Heart left ventricle (tissue), 13 donors: Measurements from ENCODE around the gene MIPOL1.

Source experiments
- CTCF ChIP-seq, 12 donors: fragments of 200-600 bp; sonication (generic) in 4 of 12; IDR thresholded peaks; one replicate each; pipeline versions ENCODE4 v1.5.0 to v1.8.0; 2018 to 2022; ENCODE audit warnings: antibody characterized with exemption in 12 of 12, mild to moderate bottlenecking in 5 of 12
- POLR2A ChIP-seq, 2 donors: fragments of 450-650 bp; IDR thresholded peaks; one replicate each; pipeline ENCODE4 v1.6.1; 2017; ENCODE audit warnings: antibody characterized with exemption in 2 of 2, mild to moderate bottlenecking in 2 of 2, moderate library complexity in 2 of 2
- donor health status: ischemic (EF 13 %, LVEDD 7.1; RV severe dilation, severe dysfunction).
- donor health status: DM: no; HTN: yes; CAD: no.
- donor health status: DM: no; HTN: no; CAD: no.
- donor health status: ischemic (EF 25% LVEDD 6.9; RV normal size, moderate dysfunction).
- donor health status: ischemic (EF 25% LVEDD 5.7; RV mildly dilated, moderate dysfunction).
- donor health status: ischemic (EF 35%, LVEDD 5.7; RV mildly dilated, moderate dysfunction).
- donor health status: nonischemic (EF 11% LVEDD 7.7; RV severe dilation, severe dysfunction).
- donor health status: DM: yes; HTN: yes; CAD: no.
- donor health status: PGD.
- donor health status: ischemic (EF 29% LVEDD 5.4; RV normal size, mild dysfunction).
- donor health status: nonischemic (EF 23%, LVEDD 6.1; RV moderate dilation, normal function).

GRCh38 chr14:37559386-37559785, 361.6 kb downstream of the MIPOL1 start:
- TF ChIP-seq CTCF (IDR thresholded peaks at IDR 0.05), result no peak
- no peak for TF ChIP-seq POLR2A (IDR thresholded peaks at IDR 0.05)
